K562 (cell line): ENCODE results near the gene RPUSD2. TPM values are rescaled to one million over a fixed set of nuclear protein-coding genes. Genes with fewer than 3 reads are reported as not detected.

Experiments used
- ATAC-seq: fragments of 200-7000 bp; cut with Tn5 transposase; 3 replicates; pipeline ENCODE4 v1.9.1; 2020; ENCODE audit warnings: moderate library complexity
- BruUV-seq: library from RNA; stranded (reverse); fragments of 400-500 nt; replicated peaks from 2 replicates; lab custom pipeline; 2021; lab: Mats Ljungman, UMichigan
- CTCF ChIA-PET: fragments of 300-600 bp; formaldehyde crosslinking; extraction: SDS; loops from one replicate; lab custom pipeline; 2021; ENCODE audit warnings: low intra/inter-chr PET ratio; lab: Yijun Ruan, JAX
- POLR2A ChIA-PET: fragments of 300-600, 350-650 bp; sonication (Branson Sonifier 250); formaldehyde crosslinking; extraction: SDS; loops from one replicate; lab custom pipeline; 2021; ENCODE audit warnings: antibody characterized with exemption, inconsistent platforms; lab: Yijun Ruan, JAX
- DNase-seq, 4 experiments: peaks; one replicate each; pipeline versions ENCODE4 v3.0.0 to v3.0.0-alpha.2; 2011 to 2018; ENCODE audit warnings: low spot score in 3 of 4, mixed read lengths in 3 of 4; ENCODE audit errors: extremely low read depth in 1 of 4
- FAIRE-seq: peaks from 2 replicates; lab custom pipeline; 2011; peaks lifted over from hg19 to GRCh38; lab: Jason Lieb, UNC
- H2AFZ ChIP-seq: 2 replicates; pipeline ENCODE4 v1.6.0; 2011; ENCODE audit warnings: low read depth, low read length, control low read depth, inconsistent platforms
- H3K27ac ChIP-seq: fragments of 200-600 bp; 3 replicates; pipeline ENCODE4 v1.8.0; 2011; ENCODE audit warnings: low read depth, mild to moderate bottlenecking, control low read depth, inconsistent platforms, low read length, moderate library complexity, mixed read lengths; ENCODE audit errors: extremely low read depth
- H3K27me3 ChIP-seq, 2 experiments: fragments of 300-600 bp in 1 of 2; 2 replicates in 1 of 2; 3 replicates in 1 of 2; pipeline versions ENCODE4 v1.6.0 to v1.8.0; 2011; ENCODE audit warnings: inconsistent platforms in 2 of 2, low read length in 2 of 2, mild to moderate bottlenecking in 1 of 2, mixed read lengths in 1 of 2, moderate library complexity in 1 of 2; ENCODE audit not compliant: control insufficient read depth in 2 of 2, insufficient read depth in 2 of 2
- H3K36me3 ChIP-seq: fragments of 300-600 bp; 3 replicates; pipeline ENCODE4 v1.8.0; 2011; ENCODE audit warnings: mild to moderate bottlenecking, low read length, inconsistent platforms; ENCODE audit not compliant: control insufficient read depth, insufficient read depth
- H3K4me1 ChIP-seq, 2 experiments: fragments of 200-600 bp in 1 of 2; replicated peaks in 1 of 2; 2 replicates in 1 of 2; 3 replicates in 1 of 2; pipeline versions ENCODE4 v1.5.1 to v1.8.0; 2011; ENCODE audit warnings: inconsistent platforms in 2 of 2, low read length in 2 of 2, mild to moderate bottlenecking in 1 of 2, mixed read lengths in 1 of 2, moderate library complexity in 1 of 2; ENCODE audit not compliant: control insufficient read depth in 2 of 2, insufficient read depth in 2 of 2
- H3K4me2 ChIP-seq: 2 replicates; pipeline ENCODE4 v1.6.1; 2011; ENCODE audit warnings: low read length, control low read depth, inconsistent platforms, mixed read lengths; ENCODE audit not compliant: insufficient read depth
- H3K4me3 ChIP-seq: fragments of 200-600 bp; sonication (generic), shearing (Covaris generic); 2 replicates; pipeline ENCODE4 v1.5.1; 2016; ENCODE audit warnings: control low read depth, inconsistent platforms
- H3K79me2 ChIP-seq: fragments of 200-600 bp; 3 replicates; pipeline ENCODE4 v1.8.0; 2011; ENCODE audit warnings: low read length, inconsistent platforms; ENCODE audit not compliant: control insufficient read depth, insufficient read depth
- H3K9ac ChIP-seq, 2 experiments: 2 replicates each; pipeline versions ENCODE4 v1.6.0 to v1.6.1; 2011; ENCODE audit warnings: low read depth in 2 of 2, low read length in 2 of 2, control low read depth in 1 of 2, inconsistent platforms in 1 of 2, mild to moderate bottlenecking in 1 of 2, mixed read lengths in 1 of 2; ENCODE audit not compliant: insufficient read depth in 1 of 2
- H3K9me1 ChIP-seq: one replicate; pipeline ENCODE4 v1.6.0; 2011; ENCODE audit warnings: inconsistent platforms, mild to moderate bottlenecking, low read length, moderate library complexity; ENCODE audit not compliant: control insufficient read depth, insufficient read depth
- H3K9me3 ChIP-seq: replicated peaks from 2 replicates; pipeline ENCODE4 v1.5.1; 2011; ENCODE audit warnings: low read depth, low read length, inconsistent platforms; ENCODE audit not compliant: control insufficient read depth, insufficient read depth
- H4K20me1 ChIP-seq: replicated peaks from 2 replicates; pipeline ENCODE4 v1.6.1; 2011; ENCODE audit warnings: low read length, inconsistent platforms, mixed read lengths; ENCODE audit not compliant: control insufficient read depth, insufficient read depth
- BDP1 ChIP-seq: IDR thresholded peaks from 3 replicates; pipeline ENCODE4 v1.6.1; 2011; ENCODE audit not compliant: insufficient read length, insufficient read depth
- HDAC6 ChIP-seq: IDR thresholded peaks from 2 replicates; pipeline ENCODE4 v1.6.1; 2012; ENCODE audit warnings: low read depth, mild to moderate bottlenecking, control low read depth, inconsistent platforms, low read length, moderate library complexity
- NFYB ChIP-seq: IDR thresholded peaks from 2 replicates; pipeline ENCODE4 v1.6.1; 2011; ENCODE audit warnings: mild to moderate bottlenecking, moderate library complexity; ENCODE audit not compliant: insufficient read length; ENCODE audit errors: extremely low read depth
- ZBTB34 ChIP-seq: fragments of 250-450 bp; sonication (Bioruptor Pico); IDR thresholded peaks from 2 replicates; pipeline ENCODE4 v1.8.0; 2021; ENCODE audit warnings: mild to moderate bottlenecking, moderate library complexity
- ZNF316 ChIP-seq: fragments of 450-650 bp; IDR thresholded peaks from 2 replicates; pipeline ENCODE4 v1.6.1; 2016
- ZNF592 ChIP-seq: fragments of 450-650 bp; IDR thresholded peaks from 2 replicates; pipeline ENCODE4 v1.6.1; 2017; ENCODE audit warnings: antibody characterized with exemption, mild to moderate bottlenecking
- in situ Hi-C: fragments of 300-500 bp; cut with MboI; formaldehyde crosslinking; loops from 4 replicates; pipeline ENCODE4 v1.15.0; 2018; ENCODE audit warnings: inconsistent platforms, mixed read lengths
- intact Hi-C: fragments of 100-400 bp; cut with micrococcal nuclease; formaldehyde crosslinking; loops from 2 replicates; pipeline ENCODE4 v1.14.2; 2022
- polyA plus RNA-seq, 8 experiments: library from polyadenylated mRNA; depleted of rRNA in 4 of 8; stranded (reverse) in 5 of 8; unstranded in 3 of 8; fragments of >200 nt; fragmentation: Nextera tagmentation in 2 of 8; fragmentation: Illumina TruSeq in 1 of 8; extraction: Ambion mirVana in 2 of 8; extraction: Trizol in 1 of 8; gene quantifications; 2 replicates each; pipeline versions ENCODE4 v1.2.1 to v1.2.3, GENCODE V29; 2011 to 2014; ENCODE audit warnings: inconsistent platforms in 1 of 8, missing spikeins in 1 of 8
- total RNA-seq, 7 experiments: library from RNA; depleted of rRNA in 6 of 7; stranded (reverse); fragments of >200 nt in 6 of 7; fragmentation: Illumina TruSeq in 2 of 7; extraction: Trizol in 2 of 7; gene quantifications; 2 replicates each; pipeline versions ENCODE4 v1.2.1 to v1.2.3, GENCODE V29; 2011 to 2021; ENCODE audit warnings: low replicate concordance in 1 of 7

RPUSD2 gene
- total and polyA plus RNA-seq, 9 of the 15 experiments (the other 6 are each of a cell fraction or from before 2014, with no cell fraction given) = 3.7 to 30.2 (median 14.3) TPM

- no peak for FAIRE-seq
- Histone ChIP-seq H3K36me3 (peaks cover 72% of the 10 kb centered on the region), H3K4me3 (no peak overlapping the region), H4K20me1 (no peaks in the 10 kb centered on the region), H3K27ac (no peak overlapping the region), H3K27me3 (no peaks in the 10 kb centered on the region), H3K4me1 (peaks cover 0 to 4% of the 10 kb centered on the region in 2 experiments; a peak in 2 of 5 replicates), H3K4me2 (no peak overlapping the region), H3K9me3 (no peaks in the 10 kb centered on the region), H3K9me1 (no peaks in the 10 kb centered on the region), H3K79me2 (no peaks in the 10 kb centered on the region), H3K9ac (no peak overlapping the region), H2AFZ (no peak overlapping the region)
- POLR2A ChIA-PET = no interaction called here
- DNase-seq = no peak
- CTCF ChIA-PET = no interaction called here
- TF ChIP-seq ZBTB34 (CRISPR knock-in tag) = no peak
- TF ChIP-seq ZNF316 = peak; percentile 47; the same call in 1 of the 2 replicates
- TF ChIP-seq NFYB = no peak
- TF ChIP-seq ZNF592 = no peak
- no peak for TF ChIP-seq HDAC6
- TF ChIP-seq BDP1 = no peak
- ATAC-seq = no peak
- intact Hi-C loops = no loop called here
- in situ Hi-C loops = no loop called here
- no TSS peak for BruUV-seq
Measured at GRCh38 chr15:40618906-40619305, 49.8 kb downstream of the RPUSD2 start.
